Fibroblast of villous mesenchyme (primary cell): ENCODE results near the gene JAKMIP3. TPM values are rescaled to one million over a fixed set of nuclear protein-coding genes. Genes with fewer than 3 reads are reported as not detected.
A peak's percentile ranks its signal among the peaks of the same experiment; 100 is the strongest.

Source experiments
- DNase-seq: peaks from one replicate; pipeline ENCODE4 v3.0.0-alpha.2; 2010; ENCODE audit warnings: low read depth
- H3K4me3 ChIP-seq: 2 replicates; pipeline ENCODE4 v1.5.1; 2011; ENCODE audit warnings: low read depth, mild to moderate bottlenecking, low read length
- total RNA-seq: library from RNA; depleted of rRNA; stranded (reverse); fragments of >200 nt; gene quantifications from 2 replicates; pipeline ENCODE4 v1.2.3, GENCODE V29; 2012
- TF ChIP-seq, protein P1 (sequence below): IDR thresholded peaks from 2 replicates; pipeline ENCODE4 v1.5.1; 2012; ENCODE audit warnings: low read depth, mild to moderate bottlenecking, low read length; ENCODE audit not compliant: insufficient read depth

Gene JAKMIP3
- total RNA-seq, 1 donor, result 0.43 TPM

GRCh38 chr10:132062641-132063390 lies 2.9 kb upstream of the JAKMIP3 start:
- no peak for DNase-seq
- TF ChIP-seq, protein P1, sequence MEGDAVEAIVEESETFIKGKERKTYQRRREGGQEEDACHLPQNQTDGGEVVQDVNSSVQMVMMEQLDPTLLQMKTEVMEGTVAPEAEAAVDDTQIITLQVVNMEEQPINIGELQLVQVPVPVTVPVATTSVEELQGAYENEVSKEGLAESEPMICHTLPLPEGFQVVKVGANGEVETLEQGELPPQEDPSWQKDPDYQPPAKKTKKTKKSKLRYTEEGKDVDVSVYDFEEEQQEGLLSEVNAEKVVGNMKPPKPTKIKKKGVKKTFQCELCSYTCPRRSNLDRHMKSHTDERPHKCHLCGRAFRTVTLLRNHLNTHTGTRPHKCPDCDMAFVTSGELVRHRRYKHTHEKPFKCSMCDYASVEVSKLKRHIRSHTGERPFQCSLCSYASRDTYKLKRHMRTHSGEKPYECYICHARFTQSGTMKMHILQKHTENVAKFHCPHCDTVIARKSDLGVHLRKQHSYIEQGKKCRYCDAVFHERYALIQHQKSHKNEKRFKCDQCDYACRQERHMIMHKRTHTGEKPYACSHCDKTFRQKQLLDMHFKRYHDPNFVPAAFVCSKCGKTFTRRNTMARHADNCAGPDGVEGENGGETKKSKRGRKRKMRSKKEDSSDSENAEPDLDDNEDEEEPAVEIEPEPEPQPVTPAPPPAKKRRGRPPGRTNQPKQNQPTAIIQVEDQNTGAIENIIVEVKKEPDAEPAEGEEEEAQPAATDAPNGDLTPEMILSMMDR, result no peak
- no peak overlapping the region for H3K4me3 ChIP-seq

DNA sequence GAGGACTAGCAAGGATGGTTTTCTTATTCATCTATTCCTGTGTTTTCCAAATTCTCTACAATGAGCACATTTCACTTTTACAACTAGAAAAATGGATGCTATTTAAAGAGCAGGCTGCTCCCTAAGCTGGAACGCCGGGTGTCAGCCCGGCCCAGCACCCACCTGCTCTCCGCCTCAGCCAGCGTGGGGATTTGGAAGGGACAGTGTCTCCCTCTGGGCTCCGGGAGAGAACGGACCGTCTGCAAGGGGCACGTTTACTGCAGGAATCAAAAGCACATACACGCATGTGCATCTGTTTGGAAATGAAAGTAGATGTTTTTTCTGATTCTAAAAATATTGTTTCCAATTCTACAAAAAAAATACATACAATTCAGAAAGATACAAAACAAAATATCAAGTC lies 2.3 kb upstream of the JAKMIP3 start:
- DNase-seq, result no peak
- H3K4me3 ChIP-seq, result no peak overlapping the region
- TF ChIP-seq, protein P1, result no peak

DNA sequence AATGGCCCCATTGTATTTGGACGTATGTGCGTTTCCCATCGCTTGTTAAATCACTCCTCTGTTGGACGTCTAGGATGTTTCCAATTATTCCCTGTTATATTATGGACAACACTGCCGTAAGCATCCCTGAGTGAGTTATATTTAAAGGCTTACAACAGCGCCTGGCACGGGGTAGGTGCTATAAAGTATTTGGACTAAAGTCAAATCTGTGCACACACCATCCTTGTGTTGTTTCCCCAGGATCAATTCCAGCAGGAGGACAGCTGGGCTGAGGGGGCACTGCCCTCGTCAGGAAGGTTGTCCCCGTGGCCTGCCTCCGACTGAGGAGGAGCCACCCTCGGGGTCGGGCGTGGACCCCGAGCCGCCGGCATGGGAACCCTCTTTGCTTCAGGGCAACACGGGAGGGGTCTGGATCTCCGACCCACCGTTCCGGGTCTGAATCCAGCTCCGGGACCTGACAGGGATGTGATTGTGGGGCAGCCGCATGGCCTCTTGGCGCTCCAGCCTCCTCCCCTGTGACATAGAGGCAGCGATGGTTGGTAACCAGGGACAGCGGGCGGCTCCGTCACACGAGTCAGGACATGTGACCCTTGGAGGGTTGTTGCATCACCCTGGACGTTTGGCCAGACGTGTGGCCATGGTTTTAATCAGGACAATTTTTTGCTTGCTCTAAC lies 1.5 kb upstream of the JAKMIP3 start:
- DNase-seq, result no peak
- TF ChIP-seq, protein P1, result no peak
- H3K4me3 ChIP-seq, result no peak overlapping the region

DNA sequence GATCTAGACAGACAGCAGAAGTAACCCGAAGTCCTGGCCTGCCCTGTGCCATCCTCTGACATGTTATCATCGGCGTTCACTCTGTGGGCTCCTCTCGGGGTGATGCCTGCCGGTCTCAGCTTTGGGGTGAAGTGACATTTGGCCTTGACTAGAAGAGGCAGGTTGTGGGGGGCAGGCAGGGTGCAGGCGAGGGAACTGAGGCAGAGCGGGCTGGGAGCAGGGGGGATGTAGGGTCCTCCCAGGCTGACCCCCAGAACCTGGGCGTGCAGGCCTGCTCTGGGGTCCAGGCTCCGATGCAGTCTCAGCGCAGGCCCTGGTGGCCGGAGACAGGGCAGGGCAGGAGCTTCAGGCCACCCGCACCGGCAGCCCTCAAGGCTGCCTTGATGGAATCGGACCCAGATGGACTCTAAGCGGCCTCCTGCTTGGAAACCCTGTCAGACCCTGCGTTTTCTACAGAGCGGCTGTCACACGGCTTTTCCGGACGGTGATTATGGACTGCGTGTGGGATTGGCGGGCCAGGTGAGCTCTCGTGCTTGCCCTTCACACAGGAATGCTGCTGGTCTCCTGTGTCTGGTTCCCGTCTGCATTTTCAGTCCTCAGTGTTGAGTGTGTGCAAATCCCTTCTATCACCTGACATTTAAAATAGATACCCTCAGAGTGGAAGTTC lies 842 bp upstream of the JAKMIP3 start:
- TF ChIP-seq, protein P1, result no peak
- no peak for DNase-seq
- peak overlapping the region; percentile 61 for H3K4me3 ChIP-seq

DNA sequence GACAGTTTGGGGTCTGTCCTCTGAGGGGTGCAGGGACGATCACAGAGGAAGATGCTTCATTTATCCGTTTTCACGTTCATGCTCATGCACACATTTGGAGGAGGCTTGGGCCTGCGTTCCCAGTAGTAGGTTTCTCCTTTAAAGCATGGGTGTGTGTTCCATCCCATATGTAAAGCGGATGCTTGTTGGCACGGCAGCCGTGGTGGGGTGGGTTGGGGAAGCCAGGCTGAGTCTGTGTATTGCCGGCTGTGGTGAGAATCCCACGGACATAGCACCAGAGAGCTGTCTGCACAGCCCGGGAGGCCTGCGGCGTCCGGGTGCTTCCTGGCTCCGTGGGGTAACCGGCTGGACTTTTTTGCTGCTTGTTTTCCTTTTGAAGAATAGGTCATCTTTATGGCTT lies 440 bp downstream of the JAKMIP3 start:
- TF ChIP-seq, protein P1, result no peak
- no peak for DNase-seq
- peak overlapping the region; percentile 61 for H3K4me3 ChIP-seq

GRCh38 chr10:132066812-132067211 lies 1.1 kb downstream of the JAKMIP3 start:
- TF ChIP-seq, protein P1, result no peak
- no peak overlapping the region for H3K4me3 ChIP-seq
- DNase-seq, result no peak
